ENCODE data around the gene HELZ.
"Not testable (repeated sequence)": the region's sequence is repeated elsewhere in the genome, so short reads cannot be mapped to it uniquely, and the experiment has no call there.

Gene HELZ

DNA sequence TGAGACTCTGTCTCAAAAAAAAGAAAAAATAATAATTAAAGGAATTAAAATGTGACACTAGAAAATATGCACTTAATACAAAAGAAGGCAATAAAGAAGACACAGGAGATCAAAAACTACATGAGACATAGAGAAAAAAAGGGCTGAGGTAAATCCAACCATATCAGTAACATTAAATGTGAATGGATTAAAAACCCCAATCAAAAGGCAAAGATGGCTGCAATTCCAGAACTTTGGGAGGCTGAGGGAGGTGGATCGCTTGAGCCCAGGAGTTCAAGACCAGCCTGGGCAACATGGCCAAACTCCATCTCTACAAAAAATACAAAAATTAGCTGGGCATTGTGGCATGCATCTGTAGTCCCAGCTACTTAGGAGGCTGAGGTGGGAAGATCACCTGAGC lies 103.0 kb downstream of the HELZ start:
- DNase-seq (ENCODE audit: low read depth in 3 of 3): not testable (repeated sequence)

DNA sequence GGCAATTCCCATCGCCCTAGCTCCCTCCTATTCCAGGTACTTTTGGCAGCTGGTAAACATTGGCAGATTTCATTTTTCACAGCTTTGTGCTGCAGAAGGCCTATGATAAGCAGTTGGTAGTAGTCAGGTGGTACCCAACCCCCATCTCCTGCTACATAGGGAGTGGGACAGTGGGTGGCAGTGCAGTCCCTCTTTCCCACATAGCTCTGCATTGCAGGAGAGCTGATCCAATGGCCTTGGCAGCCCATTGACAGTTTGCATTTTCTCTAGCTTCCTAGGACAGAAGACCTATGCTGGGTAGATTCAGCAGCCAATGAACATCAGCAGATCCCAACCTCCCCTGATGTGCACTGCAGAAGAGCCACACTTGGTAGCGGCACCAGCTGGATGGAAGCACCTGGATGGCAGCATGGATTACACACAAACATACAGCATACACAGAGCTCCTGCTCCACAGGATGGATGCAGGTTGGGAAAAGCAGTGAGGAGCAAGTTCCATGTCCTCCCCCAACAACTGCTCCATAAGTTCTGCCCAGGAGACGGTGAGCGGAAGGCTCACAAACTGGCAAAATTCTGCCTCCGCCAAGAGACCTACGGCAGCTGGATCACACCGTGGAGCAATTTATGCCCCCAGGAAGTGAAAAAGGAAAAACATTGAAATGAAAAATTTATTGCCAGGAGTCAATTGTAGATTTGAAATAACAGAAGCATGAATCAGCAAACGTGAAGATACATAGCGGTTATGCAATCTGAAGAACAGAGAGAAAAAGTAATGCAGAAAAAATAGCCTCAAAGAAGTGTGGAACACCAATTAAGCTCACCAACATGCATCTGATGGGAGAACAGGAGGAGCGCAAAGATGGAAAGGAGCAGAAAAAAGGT lies 105.0 kb downstream of the HELZ start:
- no peak for DNase-seq (ENCODE audit: low read depth in 3 of 3)

DNA sequence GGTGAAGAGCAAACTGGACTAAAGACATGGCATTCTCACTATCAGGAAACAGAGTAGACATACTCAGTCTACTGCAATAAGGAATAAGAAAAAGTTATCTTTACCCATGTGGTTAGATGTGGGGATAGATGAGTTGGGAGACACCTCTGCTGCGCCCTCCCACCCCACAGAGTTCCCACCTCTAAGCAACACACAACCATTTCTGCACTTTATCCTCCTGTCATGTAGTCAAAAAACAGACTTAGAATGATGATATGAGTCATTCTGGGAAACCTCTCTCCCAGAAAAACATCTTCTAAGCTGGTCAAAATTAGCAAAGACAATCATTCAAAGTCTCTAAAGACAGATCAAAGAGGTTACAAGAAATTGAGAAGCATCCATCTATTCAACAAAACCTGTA lies 105.7 kb downstream of the HELZ start:
- no peak for DNase-seq (ENCODE audit: low read depth in 3 of 3)

- DNase-seq (ENCODE audit: low read depth in 3 of 3): no peak
Observed at GRCh38 chr17:67138392-67138791, 106.6 kb downstream of the HELZ start.

DNA sequence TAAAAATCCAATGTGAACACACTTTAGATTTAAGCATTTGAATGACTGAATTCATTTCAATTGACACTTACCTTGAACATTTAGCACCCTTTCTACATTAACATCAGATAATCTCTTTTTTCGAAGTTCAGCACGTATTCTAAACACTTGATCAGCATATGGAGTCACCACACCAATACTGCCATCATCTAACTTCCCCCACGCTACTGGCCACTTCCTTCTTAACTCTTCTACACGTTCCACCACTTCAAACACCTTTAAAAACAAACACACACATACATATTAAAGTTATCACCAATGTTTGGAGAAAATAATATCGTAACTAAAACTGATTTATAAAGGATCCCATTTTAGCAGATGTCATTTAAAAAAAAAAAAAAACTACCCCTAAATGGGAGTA lies 107.1 kb downstream of the HELZ start:
- DNase-seq (ENCODE audit: low read depth in 3 of 3): no peak

GRCh38 chr17:67137026-67137370 lies 108.0 kb downstream of the HELZ start:
- DNase-seq (ENCODE audit: low read depth in 3 of 3): no peak

DNA sequence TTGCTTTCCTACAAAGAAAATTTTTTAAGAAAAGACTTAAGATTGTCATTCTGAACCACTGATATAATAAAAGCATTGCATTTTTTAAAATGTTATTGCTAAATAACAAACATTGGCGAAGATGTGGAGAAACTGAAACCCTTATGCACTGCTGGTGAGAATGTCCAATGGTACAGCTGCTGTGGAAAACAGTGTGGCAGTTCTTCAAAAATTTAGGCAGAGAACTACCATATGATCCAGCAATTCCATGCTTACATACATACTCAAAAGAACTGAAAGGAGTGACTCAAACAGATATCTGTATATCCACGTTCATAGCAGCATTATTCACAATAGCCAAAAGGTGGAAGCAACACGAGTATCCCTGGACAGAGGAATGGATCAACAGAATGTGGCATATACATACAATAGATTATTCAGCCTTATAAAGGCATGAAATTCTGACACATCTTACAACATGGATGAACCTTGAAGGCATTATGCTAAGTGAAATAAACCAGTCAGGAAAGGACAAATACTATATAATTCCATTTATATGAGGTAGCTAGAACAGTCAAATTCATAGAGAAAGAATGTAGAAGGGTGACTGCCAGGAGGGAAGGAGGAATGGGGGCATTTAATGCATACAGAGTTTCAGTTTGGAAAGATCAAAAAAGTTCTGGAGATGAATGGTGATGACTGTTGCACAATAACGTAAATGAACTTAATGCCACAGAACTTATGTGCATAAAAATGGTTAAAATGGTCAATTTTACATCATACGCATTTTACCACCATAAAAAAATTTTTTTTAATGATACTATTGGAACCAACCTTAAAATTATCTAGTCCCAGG lies 108.6 kb downstream of the HELZ start:
- DNase-seq (ENCODE audit: low read depth in 3 of 3): no peak

- no peak for DNase-seq (ENCODE audit: low read depth in 3 of 3)
Observed at GRCh38 chr17:67133161-67133560, 111.8 kb downstream of the HELZ start.

DNA sequence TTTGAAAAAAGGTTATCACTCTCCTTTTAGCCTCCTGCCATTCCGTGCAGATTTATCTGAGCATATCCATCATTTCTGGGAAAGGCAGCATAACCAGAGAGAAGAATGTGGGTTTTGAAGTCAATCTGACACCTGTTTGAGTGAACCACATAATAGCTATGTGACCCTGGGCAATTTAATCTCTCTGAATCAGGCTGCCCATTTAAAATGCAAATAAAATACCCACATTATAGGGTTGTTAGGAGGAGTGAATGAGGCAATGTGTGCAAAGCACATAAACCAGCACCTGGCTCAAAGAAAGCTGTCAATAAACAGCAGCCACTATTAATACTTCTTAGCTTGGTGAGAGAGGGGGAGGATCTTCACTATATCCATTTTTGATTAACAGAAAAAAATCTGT lies 112.6 kb downstream of the HELZ start:
- no peak for DNase-seq (ENCODE audit: low read depth in 3 of 3)

DNA sequence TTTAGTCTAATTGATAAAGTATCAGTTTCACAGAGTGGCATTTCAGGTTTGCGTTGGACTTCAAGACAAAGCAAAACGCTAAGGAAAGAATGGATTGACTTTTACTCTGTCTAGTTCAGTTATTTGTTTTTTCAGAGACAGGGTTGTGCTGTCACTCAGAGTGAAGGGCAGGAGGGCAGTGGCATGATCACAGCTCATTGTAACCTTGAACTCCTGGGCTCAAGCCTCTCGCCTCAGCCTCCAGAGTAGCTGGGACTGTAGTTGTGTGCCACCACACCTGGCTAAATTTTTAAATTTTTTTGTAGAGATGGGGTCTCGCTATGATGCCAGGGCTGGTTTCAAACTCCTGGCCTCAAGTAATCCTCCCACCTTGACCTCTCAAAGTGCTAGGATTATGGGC lies 114.2 kb downstream of the HELZ start:
- no peak for DNase-seq (ENCODE audit: low read depth in 3 of 3)

DNA sequence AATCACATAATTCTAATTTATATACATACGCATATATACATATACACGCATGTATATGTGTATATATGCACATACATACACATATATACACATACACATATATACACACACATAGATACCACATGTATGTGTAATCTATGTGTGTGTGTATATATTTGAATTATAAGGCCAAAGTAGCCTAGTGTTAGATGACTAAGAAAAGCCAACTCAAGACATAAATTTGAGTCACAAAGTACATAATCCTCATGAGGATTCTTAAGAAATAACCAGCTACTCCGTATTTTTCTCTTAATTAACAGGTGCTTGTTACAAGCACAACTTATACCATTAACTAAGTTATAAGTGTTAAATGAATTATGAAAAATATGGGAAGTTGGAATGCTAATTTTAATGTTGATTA lies 115.7 kb downstream of the HELZ start:
- no peak for DNase-seq (ENCODE audit: low read depth in 3 of 3)

- DNase-seq (ENCODE audit: low read depth in 3 of 3): no peak
Observed at GRCh38 chr17:67128700-67129099, 116.3 kb downstream of the HELZ start.

- DNase-seq (ENCODE audit: low read depth in 3 of 3): no peak
Observed at GRCh38 chr17:67127925-67128324, 117.1 kb downstream of the HELZ start.

GRCh38 chr17:67126983-67127382 lies 118.0 kb downstream of the HELZ start:
- DNase-seq (ENCODE audit: low read depth in 3 of 3): no peak

DNA sequence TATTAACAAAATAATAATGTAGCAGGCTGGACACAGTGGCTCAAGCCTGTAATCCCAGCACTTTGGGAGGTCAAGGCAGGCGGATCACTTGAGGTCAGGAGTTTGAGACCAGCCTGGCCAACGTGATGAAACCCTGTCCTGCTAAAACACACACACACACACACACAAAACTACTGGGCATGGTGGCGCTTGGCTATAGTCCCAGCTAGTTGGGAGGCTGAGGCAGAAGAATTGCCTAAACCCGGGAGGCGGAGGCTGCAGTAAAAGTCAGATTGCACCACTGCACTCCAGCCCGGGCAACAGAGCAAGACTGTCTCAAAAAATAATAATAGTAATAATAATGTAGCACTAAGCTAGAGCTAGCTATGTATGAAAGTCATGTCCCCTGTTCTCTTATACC lies 118.5 kb downstream of the HELZ start:
- DNase-seq (ENCODE audit: low read depth in 3 of 3): not testable (repeated sequence)

DNA sequence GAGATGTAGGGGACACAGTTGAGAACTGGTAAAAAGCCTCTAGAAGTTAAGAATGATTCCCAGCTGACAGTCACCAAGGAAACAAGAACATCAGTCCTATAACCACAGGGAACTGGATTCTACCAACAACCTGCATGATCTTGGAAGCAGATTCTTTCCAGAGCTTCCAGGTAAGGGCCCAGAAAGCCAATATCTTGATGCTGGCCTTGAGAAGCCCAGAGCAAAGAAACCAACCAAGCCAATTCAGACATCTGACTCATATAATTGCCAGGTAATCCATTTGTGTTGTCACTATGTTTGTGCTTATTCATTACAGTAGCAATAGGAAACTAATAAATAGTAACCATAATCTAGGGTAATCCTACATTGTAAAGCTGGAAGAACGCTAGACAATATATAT lies 119.1 kb downstream of the HELZ start:
- no peak for DNase-seq (ENCODE audit: low read depth in 3 of 3)

DNA sequence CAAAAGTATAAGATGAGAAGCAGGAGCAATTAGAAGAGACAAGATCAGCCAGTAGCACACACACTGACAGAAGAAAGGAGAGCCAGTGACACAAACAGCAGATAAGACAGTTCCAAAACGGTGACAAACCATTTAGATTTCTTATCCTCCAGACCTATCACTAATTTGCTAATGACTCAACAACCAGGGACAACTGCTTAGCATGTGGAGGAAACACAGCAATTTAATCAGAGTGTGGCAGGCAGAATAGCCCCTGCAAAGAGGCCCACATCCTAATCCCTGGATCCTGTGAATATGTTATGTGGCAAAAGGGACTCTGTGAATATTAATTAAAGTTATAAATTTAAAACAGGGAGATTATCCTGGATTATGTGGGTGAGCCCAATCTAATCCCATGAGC lies 119.6 kb downstream of the HELZ start:
- no peak for DNase-seq (ENCODE audit: low read depth in 3 of 3)

DNA sequence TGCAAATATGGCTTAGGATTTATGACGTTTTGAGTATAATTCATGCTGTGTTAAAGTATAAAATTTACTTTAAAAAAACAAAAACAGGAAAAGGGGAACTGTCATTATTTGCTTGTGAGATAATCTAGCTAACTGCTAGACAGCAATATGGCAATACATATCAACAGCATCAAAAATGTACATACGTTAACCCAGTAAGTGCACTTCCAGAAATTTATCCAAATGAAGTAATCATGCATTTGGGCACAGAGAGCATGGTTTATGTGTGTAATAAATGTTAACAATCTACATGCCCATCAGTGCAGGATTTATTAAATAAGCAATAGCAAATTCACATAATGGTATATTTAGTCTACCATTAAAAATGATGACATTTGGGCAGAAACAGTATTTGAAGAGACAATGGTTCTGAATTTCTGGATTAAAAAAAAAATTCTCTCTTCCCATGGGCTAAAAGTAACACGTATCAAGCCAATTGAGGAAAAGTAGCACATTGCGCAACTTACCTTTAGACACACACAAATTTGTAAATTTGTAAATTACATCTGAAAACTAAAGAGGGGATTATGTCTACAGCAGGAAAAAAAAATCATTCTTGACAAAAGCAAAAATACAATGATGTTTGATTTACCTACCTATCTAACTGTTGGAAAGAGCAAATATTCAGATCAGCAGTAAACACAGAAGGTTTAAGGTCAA lies 120.4 kb downstream of the HELZ start:
- no peak for DNase-seq (ENCODE audit: low read depth in 3 of 3)

DNA sequence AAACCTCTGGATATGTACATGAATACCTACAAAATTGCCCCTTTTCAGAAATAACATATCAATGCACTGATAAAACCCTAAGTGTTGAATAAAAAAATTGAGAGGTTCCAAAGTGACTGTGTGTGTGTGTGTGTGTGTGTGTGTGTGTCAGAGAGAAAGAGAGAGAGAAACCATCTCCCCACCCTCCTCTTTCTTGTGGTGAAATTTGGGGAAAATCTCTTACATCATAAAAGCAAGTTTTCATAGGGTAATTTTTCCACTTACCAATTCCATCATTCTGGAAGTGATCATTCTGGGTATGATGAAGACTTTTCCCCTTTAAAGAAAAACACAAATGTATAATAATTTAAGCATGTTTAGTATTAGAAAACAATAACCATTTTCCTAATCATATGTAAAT lies 121.3 kb downstream of the HELZ start:
- DNase-seq (ENCODE audit: low read depth in 3 of 3): no peak

DNA sequence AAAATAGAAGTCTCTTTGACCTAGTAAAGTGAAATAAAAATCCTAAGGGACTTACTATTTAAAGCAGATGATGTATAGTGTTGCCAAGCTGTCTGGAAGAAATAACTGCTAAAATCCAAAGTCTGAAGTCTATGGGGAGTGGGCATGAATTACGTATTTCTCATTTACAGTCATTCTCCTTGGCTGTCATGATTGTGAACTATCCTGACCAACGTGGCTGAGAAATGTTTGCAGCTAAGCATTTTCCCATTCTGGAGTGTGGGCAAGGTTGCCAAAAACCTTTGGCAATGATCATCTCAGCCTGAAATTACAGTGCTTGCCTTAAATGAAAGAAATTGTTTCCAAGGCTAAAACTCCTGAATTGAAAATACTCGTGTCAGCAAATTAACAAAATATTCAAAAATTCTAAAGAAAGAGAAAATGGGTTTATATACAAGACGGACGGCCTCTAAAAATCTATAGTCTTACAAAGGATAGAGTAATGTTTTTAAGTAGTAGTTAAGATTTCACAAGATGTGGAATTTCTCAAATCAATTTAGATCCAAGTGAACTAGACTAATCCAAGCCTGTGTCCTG lies 123.6 kb downstream of the HELZ start:
- no peak for DNase-seq (ENCODE audit: low read depth in 3 of 3)

- no peak for DNase-seq (ENCODE audit: low read depth in 3 of 3)
Observed at GRCh38 chr17:67119102-67119501, 125.9 kb downstream of the HELZ start.

DNA sequence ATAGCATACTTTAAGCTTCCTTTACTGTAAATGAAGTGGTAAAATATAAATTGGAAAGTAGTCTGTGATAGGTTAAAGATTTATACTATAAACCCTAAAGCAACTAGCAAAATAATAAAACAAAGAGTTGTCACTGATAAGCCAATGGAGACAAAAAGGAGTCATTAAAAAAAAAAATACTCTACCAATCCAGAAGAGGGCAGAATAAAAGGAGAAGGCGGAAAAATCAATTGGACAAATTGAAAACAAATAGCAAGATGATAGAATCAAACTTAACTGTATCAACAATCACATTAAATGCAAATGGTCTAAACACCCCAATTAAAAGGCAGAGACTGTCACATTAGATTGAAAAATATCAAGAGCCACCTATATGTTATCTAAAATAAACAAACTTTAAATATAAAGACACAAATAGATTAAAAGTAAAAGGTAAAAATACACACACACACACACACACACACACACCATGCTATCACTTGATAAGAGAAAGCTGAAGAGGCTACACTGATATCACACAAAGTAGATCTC lies 128.9 kb downstream of the HELZ start:
- no peak for DNase-seq (ENCODE audit: low read depth in 3 of 3)
